ENCODE data around the gene PIGU. TPM values are rescaled to one million over a fixed set of nuclear protein-coding genes. Genes with fewer than 3 reads are reported as not detected.

PIGU gene
- total and polyA plus RNA-seq, 11 donors, result 10.8 to 24.8 (median 16.1) TPM

GRCh38 chr20:34644345-34644744 lies 32.5 kb downstream of the PIGU start:
- no peak overlapping the region for H3K27ac ChIP-seq
- H3K4me1 ChIP-seq, result peaks cover 0 to 15% (median 0%) of the 10 kb centered on the region in 12 donors
- DNase-seq (no peak), ATAC-seq (no peak)
- no peaks in the 10 kb centered on the region for H3K27me3 ChIP-seq
- no peaks in the 10 kb centered on the region for H3K9me3 ChIP-seq
- no peak overlapping the region for H3K4me3 ChIP-seq
- no peak for TF ChIP-seq POLR2A (IDR thresholded peaks at IDR 0.05)
- TF ChIP-seq, protein P1, sequence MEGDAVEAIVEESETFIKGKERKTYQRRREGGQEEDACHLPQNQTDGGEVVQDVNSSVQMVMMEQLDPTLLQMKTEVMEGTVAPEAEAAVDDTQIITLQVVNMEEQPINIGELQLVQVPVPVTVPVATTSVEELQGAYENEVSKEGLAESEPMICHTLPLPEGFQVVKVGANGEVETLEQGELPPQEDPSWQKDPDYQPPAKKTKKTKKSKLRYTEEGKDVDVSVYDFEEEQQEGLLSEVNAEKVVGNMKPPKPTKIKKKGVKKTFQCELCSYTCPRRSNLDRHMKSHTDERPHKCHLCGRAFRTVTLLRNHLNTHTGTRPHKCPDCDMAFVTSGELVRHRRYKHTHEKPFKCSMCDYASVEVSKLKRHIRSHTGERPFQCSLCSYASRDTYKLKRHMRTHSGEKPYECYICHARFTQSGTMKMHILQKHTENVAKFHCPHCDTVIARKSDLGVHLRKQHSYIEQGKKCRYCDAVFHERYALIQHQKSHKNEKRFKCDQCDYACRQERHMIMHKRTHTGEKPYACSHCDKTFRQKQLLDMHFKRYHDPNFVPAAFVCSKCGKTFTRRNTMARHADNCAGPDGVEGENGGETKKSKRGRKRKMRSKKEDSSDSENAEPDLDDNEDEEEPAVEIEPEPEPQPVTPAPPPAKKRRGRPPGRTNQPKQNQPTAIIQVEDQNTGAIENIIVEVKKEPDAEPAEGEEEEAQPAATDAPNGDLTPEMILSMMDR (IDR thresholded peaks at IDR 0.05), result no peak
- intact Hi-C loops (cut with DNase I), result no loop called here
- peaks cover 0 to 21% (median 0%) of the 10 kb centered on the region in 9 donors for H3K36me3 ChIP-seq
- WGBS, 4 donors, result 98 to 100% (median 100%) methylated on average over 1 of the region's 1 CpG

- intact Hi-C loops (cut with DNase I), result no loop called here
- peaks cover 0 to 21% (median 0%) of the 10 kb centered on the region in 9 donors for H3K36me3 ChIP-seq
- no peak overlapping the region for H3K27ac ChIP-seq
- H3K27me3 ChIP-seq, result no peaks in the 10 kb centered on the region
- H3K4me1 ChIP-seq, result peaks cover 0 to 15% (median 0%) of the 10 kb centered on the region in 12 donors
- no peaks in the 10 kb centered on the region for H3K9me3 ChIP-seq
- ATAC-seq (no peak), DNase-seq (no peak)
- no peak for TF ChIP-seq POLR2A (IDR thresholded peaks at IDR 0.05)
- TF ChIP-seq, protein P1 (IDR thresholded peaks at IDR 0.05), result no peak
- no peak overlapping the region for H3K4me3 ChIP-seq
Measured at GRCh38 chr20:34643928-34644327, 33.0 kb downstream of the PIGU start.

GRCh38 chr20:34642009-34642408 lies 34.9 kb downstream of the PIGU start:
- H3K36me3 ChIP-seq, result peaks cover 0 to 34% (median 8%) of the 10 kb centered on the region in 9 donors
- DNase-seq, result no peak
- intact Hi-C loops (cut with DNase I), result no loop called here
- TF ChIP-seq, protein P1 (IDR thresholded peaks at IDR 0.05), result no peak
- no peak for TF ChIP-seq POLR2A (IDR thresholded peaks at IDR 0.05)
- H3K27me3 ChIP-seq, result no peaks in the 10 kb centered on the region
- H3K4me1 ChIP-seq, result peaks cover 0 to 18% (median 3%) of the 10 kb centered on the region in 12 donors
- H3K27ac ChIP-seq, result no peak overlapping the region
- WGBS, 4 donors, result 95 to 100% (median 97%) methylated on average over 1 of the region's 1 CpG
- H3K4me3 ChIP-seq, result no peak overlapping the region
- no peaks in the 10 kb centered on the region for H3K9me3 ChIP-seq
- ATAC-seq, result no peak

GRCh38 chr20:34639755-34640222 lies 37.1 kb downstream of the PIGU start:
- H3K36me3 ChIP-seq, result peaks cover 0 to 54% (median 16%) of the 10 kb centered on the region in 9 donors
- no peaks in the 10 kb centered on the region for H3K9me3 ChIP-seq
- H3K27me3 ChIP-seq, result no peaks in the 10 kb centered on the region
- no peak for ATAC-seq
- intact Hi-C loops (cut with DNase I), result no loop called here
- 45 to 53% (median 50%) methylated on average over 2 of the region's 2 CpGs for WGBS, 4 donors
- TF ChIP-seq, protein P1 (IDR thresholded peaks at IDR 0.05), result no peak
- TF ChIP-seq POLR2A (IDR thresholded peaks at IDR 0.05), result no peak
- no peak overlapping the region for H3K27ac ChIP-seq
- DNase-seq, result no peak
- H3K4me1 ChIP-seq, result peaks cover 0 to 21% (median 5%) of the 10 kb centered on the region in 12 donors
- no peak overlapping the region for H3K4me3 ChIP-seq

All from heart left ventricle (tissue), 16 donors.